ENCODE data around the gene ASTN2. TPM values are rescaled to one million over a fixed set of nuclear protein-coding genes. Genes with fewer than 3 reads are reported as not detected.

The ASTN2 gene
- total and polyA plus RNA-seq, 2 donors (not counting 3 experiments of a cell fraction or from before 2014, with no cell fraction given), result 1.0 to 1.9 TPM

DNA sequence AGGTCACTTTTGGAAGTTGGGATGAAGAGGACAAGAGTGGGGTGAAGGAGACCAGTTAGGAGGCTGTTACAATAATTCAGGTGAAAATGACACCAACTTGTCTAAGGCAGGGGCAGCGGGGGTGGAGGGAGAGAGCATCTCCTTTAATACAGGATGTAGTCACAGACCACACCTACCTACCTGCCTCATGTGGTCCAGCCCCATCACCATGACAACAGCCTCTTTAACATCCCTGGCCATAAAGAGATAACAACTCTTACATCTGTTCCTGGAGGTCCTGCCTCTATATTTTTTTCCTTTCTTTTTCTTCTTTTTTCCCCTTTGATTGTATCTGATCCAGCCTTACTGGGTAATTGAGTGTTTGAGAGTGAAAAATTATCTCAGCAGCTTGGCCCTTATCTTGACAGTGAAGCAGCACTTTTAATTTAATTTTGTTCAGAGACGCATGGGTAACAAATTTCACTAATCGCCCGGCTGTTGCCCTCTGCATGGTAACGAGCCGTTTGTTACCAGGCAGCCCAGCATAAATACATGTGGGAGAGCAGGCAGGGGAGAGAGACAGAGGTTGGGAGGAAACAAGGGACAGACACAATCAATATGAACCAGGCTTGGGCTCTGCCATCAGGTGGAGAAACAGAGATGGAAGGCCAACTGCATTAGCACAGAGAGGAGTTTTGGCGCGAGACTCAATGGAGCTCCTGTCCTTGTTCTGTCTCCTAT is 338.1 kb downstream of the ASTN2 start:
- TF ChIP-seq, protein P1, sequence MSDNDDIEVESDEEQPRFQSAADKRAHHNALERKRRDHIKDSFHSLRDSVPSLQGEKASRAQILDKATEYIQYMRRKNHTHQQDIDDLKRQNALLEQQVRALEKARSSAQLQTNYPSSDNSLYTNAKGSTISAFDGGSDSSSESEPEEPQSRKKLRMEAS (IDR thresholded peaks at IDR 0.05; ENCODE audit: insufficient read depth, insufficient read length), result no peak
- TF ChIP-seq, protein P2, sequence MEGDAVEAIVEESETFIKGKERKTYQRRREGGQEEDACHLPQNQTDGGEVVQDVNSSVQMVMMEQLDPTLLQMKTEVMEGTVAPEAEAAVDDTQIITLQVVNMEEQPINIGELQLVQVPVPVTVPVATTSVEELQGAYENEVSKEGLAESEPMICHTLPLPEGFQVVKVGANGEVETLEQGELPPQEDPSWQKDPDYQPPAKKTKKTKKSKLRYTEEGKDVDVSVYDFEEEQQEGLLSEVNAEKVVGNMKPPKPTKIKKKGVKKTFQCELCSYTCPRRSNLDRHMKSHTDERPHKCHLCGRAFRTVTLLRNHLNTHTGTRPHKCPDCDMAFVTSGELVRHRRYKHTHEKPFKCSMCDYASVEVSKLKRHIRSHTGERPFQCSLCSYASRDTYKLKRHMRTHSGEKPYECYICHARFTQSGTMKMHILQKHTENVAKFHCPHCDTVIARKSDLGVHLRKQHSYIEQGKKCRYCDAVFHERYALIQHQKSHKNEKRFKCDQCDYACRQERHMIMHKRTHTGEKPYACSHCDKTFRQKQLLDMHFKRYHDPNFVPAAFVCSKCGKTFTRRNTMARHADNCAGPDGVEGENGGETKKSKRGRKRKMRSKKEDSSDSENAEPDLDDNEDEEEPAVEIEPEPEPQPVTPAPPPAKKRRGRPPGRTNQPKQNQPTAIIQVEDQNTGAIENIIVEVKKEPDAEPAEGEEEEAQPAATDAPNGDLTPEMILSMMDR (IDR thresholded peaks at IDR 0.05; ENCODE audit: extremely low read depth in 1 of 2, insufficient read depth in 1 of 2, low read depth in 1 of 2, low read length in 2 of 2), result no peak
- no peak for TF ChIP-seq FOS (IDR thresholded peaks at IDR 0.05; ENCODE audit: borderline replicate concordance, insufficient read depth, low read length)
- H3K27me3 ChIP-seq (ENCODE audit: control insufficient read depth in 2 of 2, insufficient read depth in 2 of 2, low read length in 2 of 2), result no peaks in the 10 kb centered on the region
- no TSS peak for BruUV-seq (replicated peaks)
- H3K9me3 ChIP-seq (replicated peaks; ENCODE audit: control insufficient read depth, insufficient read depth, low read length), result peaks cover 2% of the 10 kb centered on the region
- ChIA-PET CTCF (no interaction called here), POLR2A (no interaction called here)
- DNase-seq (ENCODE audit: low read depth, low spot score), result no peak
- no peak overlapping the region for H3K4me2 ChIP-seq (ENCODE audit: insufficient read depth, low read length)
- H3K79me2 ChIP-seq (ENCODE audit: control insufficient read depth, insufficient read depth, low read length), result no peaks in the 10 kb centered on the region
- no peaks in the 10 kb centered on the region for H3K9me1 ChIP-seq (replicated peaks; ENCODE audit: control insufficient read depth, extremely low read depth, insufficient read depth, low read length)
- H3K27ac ChIP-seq (ENCODE audit: insufficient read depth, low read depth, low read length), result no peak overlapping the region
- no peaks in the 10 kb centered on the region for H3K36me3 ChIP-seq (ENCODE audit: control insufficient read depth in 2 of 2, extremely low read depth in 1 of 2, insufficient read depth in 2 of 2, low read length in 2 of 2)
- H4K20me1 ChIP-seq (replicated peaks; ENCODE audit: control insufficient read depth, extremely low read depth, insufficient read depth, low read length), result no peaks in the 10 kb centered on the region
- dilution Hi-C loops (cut with MboI; ENCODE audit: extremely low pct_ligation_motif_present, low sequenced_read_pairs) (no loop called here), intact Hi-C loops (cut with micrococcal nuclease) (no loop called here)
- no peaks in the 10 kb centered on the region for H3K4me1 ChIP-seq (ENCODE audit: control insufficient read depth, extremely low read depth, insufficient read depth, low read length)
- no peak overlapping the region for H3K4me3 ChIP-seq (replicated peaks in 1 of 3; ENCODE audit: insufficient read depth in 1 of 3, low read depth in 1 of 3, low read length in 3 of 3)
- H3K9ac ChIP-seq (replicated peaks; ENCODE audit: extremely low read depth, insufficient read depth, low read length), result no peak overlapping the region
- H2AFZ ChIP-seq (ENCODE audit: low read depth, low read length), result no peak overlapping the region
- no peak for FAIRE-seq

DNA sequence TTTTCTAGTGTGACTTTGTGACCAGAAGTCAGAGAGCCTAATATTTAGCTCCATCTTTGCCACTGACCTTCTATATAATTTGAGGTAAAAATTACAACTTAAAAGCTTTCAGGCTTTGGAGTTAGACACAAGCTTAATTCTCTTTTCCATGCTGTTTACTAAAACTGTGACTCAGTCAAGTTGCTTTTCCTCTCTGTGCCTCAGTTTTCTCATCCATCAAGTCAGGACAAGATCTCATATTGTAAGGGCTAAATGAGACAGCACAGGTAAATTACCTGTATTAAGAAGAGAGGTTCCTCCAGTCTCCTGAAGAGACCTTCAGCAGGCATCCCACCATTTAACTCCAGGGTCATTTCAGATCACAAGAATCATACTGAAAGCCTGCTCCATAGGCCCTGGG is 339.2 kb downstream of the ASTN2 start:
- Histone ChIP-seq H3K9me3 (replicated peaks; ENCODE audit: control insufficient read depth, insufficient read depth, low read length) (peaks cover 2% of the 10 kb centered on the region), H3K4me2 (ENCODE audit: insufficient read depth, low read length) (no peak overlapping the region), H3K9ac (replicated peaks; ENCODE audit: extremely low read depth, insufficient read depth, low read length) (no peak overlapping the region), H3K27me3 (ENCODE audit: control insufficient read depth in 2 of 2, insufficient read depth in 2 of 2, low read length in 2 of 2) (no peaks in the 10 kb centered on the region), H4K20me1 (replicated peaks; ENCODE audit: control insufficient read depth, extremely low read depth, insufficient read depth, low read length) (no peaks in the 10 kb centered on the region), H3K9me1 (replicated peaks; ENCODE audit: control insufficient read depth, extremely low read depth, insufficient read depth, low read length) (no peaks in the 10 kb centered on the region), H3K27ac (ENCODE audit: insufficient read depth, low read depth, low read length) (no peak overlapping the region), H3K79me2 (ENCODE audit: control insufficient read depth, insufficient read depth, low read length) (no peaks in the 10 kb centered on the region), H3K36me3 (ENCODE audit: control insufficient read depth in 2 of 2, extremely low read depth in 1 of 2, insufficient read depth in 2 of 2, low read length in 2 of 2) (no peaks in the 10 kb centered on the region), H2AFZ (ENCODE audit: low read depth, low read length) (no peak overlapping the region), H3K4me1 (ENCODE audit: control insufficient read depth, extremely low read depth, insufficient read depth, low read length) (no peaks in the 10 kb centered on the region), H3K4me3 (replicated peaks in 1 of 3; ENCODE audit: insufficient read depth in 1 of 3, low read depth in 1 of 3, low read length in 3 of 3) (no peak overlapping the region)
- dilution Hi-C loops (cut with MboI; ENCODE audit: extremely low pct_ligation_motif_present, low sequenced_read_pairs), result no loop called here
- no TSS peak for BruUV-seq (replicated peaks)
- FAIRE-seq (no peak), DNase-seq (ENCODE audit: low read depth, low spot score) (no peak)
- ChIA-PET POLR2A (no interaction called here), CTCF (no interaction called here)
- intact Hi-C loops (cut with micrococcal nuclease), result no loop called here
- TF ChIP-seq JUN (IDR thresholded peaks at IDR 0.05; ENCODE audit: borderline replicate concordance, insufficient read depth, insufficient read length, low read depth) (no peak), GATA2 (IDR thresholded peaks at IDR 0.05; ENCODE audit: insufficient read depth, insufficient read length, low read depth, low read length) (no peak), FOS (IDR thresholded peaks at IDR 0.05; ENCODE audit: borderline replicate concordance, insufficient read depth, low read length) (no peak), POLR2AphosphoS5 (IDR thresholded peaks at IDR 0.05; ENCODE audit: insufficient read depth, low read depth, low read length) (no peak), EZH2 (IDR thresholded peaks at IDR 0.05; ENCODE audit: borderline replicate concordance, low read depth, low read length, severe bottlenecking) (no peak), MYC (IDR thresholded peaks at IDR 0.05; ENCODE audit: low read depth, low read length) (no peak), POLR2A (IDR thresholded peaks at IDR 0.05; ENCODE audit: low read depth, low read length) (no peak)
- TF ChIP-seq, protein P1 (IDR thresholded peaks at IDR 0.05; ENCODE audit: insufficient read depth, insufficient read length), result no peak
- TF ChIP-seq, protein P2 (IDR thresholded peaks at IDR 0.05; ENCODE audit: extremely low read depth in 1 of 2, insufficient read depth in 1 of 2, low read depth in 1 of 2, low read length in 2 of 2), result no peak

All from endothelial cell of umbilical vein (primary cell).